WTC11 (cell line): ENCODE results near the gene CDK18. TPM values are rescaled to one million over a fixed set of nuclear protein-coding genes. Genes with fewer than 3 reads are reported as not detected.

Source experiments
- ATAC-seq: fragments of 200-7000 bp; cut with Tn5 transposase; 2 replicates; pipeline ENCODE4 v1.10.0; 2021; ENCODE audit warnings: mild to moderate bottlenecking, moderate library complexity
- CTCF ChIA-PET: fragments of 300-600 bp; sonication (Branson Sonifier 250); formaldehyde crosslinking; loops from one replicate; lab custom pipeline; 2021; ENCODE audit warnings: antibody characterized with exemption; lab: Charles Lee
- POLR2A ChIA-PET: fragments of 350-600 bp; sonication (Branson Sonifier 250); formaldehyde crosslinking; loops from one replicate; lab custom pipeline; 2021; ENCODE audit warnings: antibody characterized with exemption; lab: Charles Lee
- DNase-seq: peaks from one replicate; pipeline ENCODE4 v3.0.0; 2021; ENCODE audit warnings: low spot score
- H3K27ac Mint-ChIP-seq: 2 replicates; pipeline ENCODE4 v1.8.0; 2021; ENCODE audit warnings: mixed read lengths
- H3K27me3 Mint-ChIP-seq: 2 replicates; pipeline ENCODE4 v1.8.0; 2021; ENCODE audit warnings: low read depth, mild to moderate bottlenecking, moderate library complexity, mixed read lengths
- H3K36me3 Mint-ChIP-seq: 2 replicates; pipeline ENCODE4 v1.8.0; 2021; ENCODE audit warnings: mixed read lengths
- H3K4me1 Mint-ChIP-seq: 2 replicates; pipeline ENCODE4 v1.8.0; 2022; ENCODE audit warnings: mixed read lengths
- H3K4me3 Mint-ChIP-seq: 2 replicates; pipeline ENCODE4 v1.8.0; 2021; ENCODE audit warnings: mild to moderate bottlenecking, moderate library complexity, mixed read lengths
- H3K9me3 Mint-ChIP-seq: 2 replicates; pipeline ENCODE4 v1.8.0; 2021; ENCODE audit warnings: mixed read lengths
- CREM ChIP-seq: sonication (generic); formaldehyde crosslinking; IDR thresholded peaks from 2 replicates; pipeline ENCODE4 v1.8.1; 2022; ENCODE audit warnings: mild to moderate bottlenecking, missing genetic modification reagents, moderate library complexity
- FOXK1 ChIP-seq: sonication (generic); formaldehyde crosslinking; IDR thresholded peaks from 2 replicates; pipeline ENCODE4 v1.8.0; 2022; ENCODE audit warnings: mild to moderate bottlenecking, moderate library complexity, missing genetic modification reagents
- GABPB1 ChIP-seq: sonication (generic); formaldehyde crosslinking; IDR thresholded peaks from 2 replicates; pipeline ENCODE4 v1.8.1; 2023; ENCODE audit warnings: mild to moderate bottlenecking, missing genetic modification reagents
- HMGA2 ChIP-seq: fragments of 250-450 bp; sonication (Bioruptor Pico); IDR thresholded peaks from 2 replicates; pipeline ENCODE4 v1.4.0; 2021; ENCODE audit warnings: mild to moderate bottlenecking, moderate library complexity
- KAT7 ChIP-seq: sonication (generic); formaldehyde crosslinking; IDR thresholded peaks from 2 replicates; pipeline ENCODE4 v1.8.1; 2023; ENCODE audit warnings: missing genetic modification reagents, mild to moderate bottlenecking, borderline replicate concordance
- MAX ChIP-seq: sonication (generic); formaldehyde crosslinking; IDR thresholded peaks from 2 replicates; pipeline ENCODE4 v1.8.0; 2022; ENCODE audit warnings: mild to moderate bottlenecking, missing genetic modification reagents
- MLX ChIP-seq: sonication (generic); formaldehyde crosslinking; IDR thresholded peaks from 2 replicates; pipeline ENCODE4 v1.8.1; 2023; ENCODE audit warnings: mild to moderate bottlenecking, missing genetic modification reagents, moderate library complexity
- MYBL2 ChIP-seq: sonication (generic); formaldehyde crosslinking; IDR thresholded peaks from 2 replicates; pipeline ENCODE4 v1.8.1; 2023; ENCODE audit warnings: mild to moderate bottlenecking, moderate library complexity, missing genetic modification reagents
- NFYB ChIP-seq: sonication (generic); formaldehyde crosslinking; conservative IDR thresholded peaks from 2 replicates; pipeline ENCODE4 v1.8.0; 2022; ENCODE audit warnings: low read depth, missing genetic modification reagents
- NR1H2 ChIP-seq: sonication (generic); formaldehyde crosslinking; IDR thresholded peaks from 2 replicates; pipeline ENCODE4 v1.9.0; 2021; ENCODE audit warnings: mild to moderate bottlenecking, moderate library complexity, missing genetic modification reagents
- OVOL2 ChIP-seq: fragments of 250-450 bp; sonication (Bioruptor Pico); IDR thresholded peaks from 2 replicates; pipeline ENCODE4 v1.9.0; 2021; ENCODE audit warnings: mild to moderate bottlenecking, borderline replicate concordance
- SMAD4 ChIP-seq: sonication (generic); formaldehyde crosslinking; IDR thresholded peaks from 2 replicates; pipeline ENCODE4 v1.8.0; 2022; ENCODE audit warnings: mild to moderate bottlenecking, missing genetic modification reagents
- SOX15 ChIP-seq: fragments of 250-450 bp; sonication (Bioruptor Pico); IDR thresholded peaks from 2 replicates; pipeline ENCODE4 v1.9.0; 2021; ENCODE audit warnings: mild to moderate bottlenecking
- TEAD1 ChIP-seq: sonication (generic); formaldehyde crosslinking; IDR thresholded peaks from 2 replicates; pipeline ENCODE4 v1.8.0; 2022; ENCODE audit warnings: mild to moderate bottlenecking, missing genetic modification reagents
- USF2 ChIP-seq: sonication (generic); formaldehyde crosslinking; IDR thresholded peaks from 2 replicates; pipeline ENCODE4 v1.8.1; 2023; ENCODE audit warnings: mild to moderate bottlenecking, missing genetic modification reagents, moderate library complexity
- ZNF281 ChIP-seq: sonication (generic); formaldehyde crosslinking; IDR thresholded peaks from 2 replicates; pipeline ENCODE4 v1.8.0; 2023; ENCODE audit warnings: mild to moderate bottlenecking, missing genetic modification reagents
- ZNF423 ChIP-seq: fragments of 250-450 bp; sonication (Bioruptor Pico); IDR thresholded peaks from 2 replicates; pipeline ENCODE4 v2.1.2; 2022; ENCODE audit warnings: mild to moderate bottlenecking, moderate library complexity
- ZNF671 ChIP-seq: fragments of 250-450 bp; sonication (Bioruptor Pico); IDR thresholded peaks from 2 replicates; pipeline ENCODE4 v1.8.0; 2021; ENCODE audit warnings: mild to moderate bottlenecking
- total RNA-seq: library from RNA; stranded (reverse); gene quantifications from 3 replicates; pipeline ENCODE4 v1.2.3, GENCODE V29; 2021
- TF ChIP-seq, protein P1 (sequence below): sonication (generic); formaldehyde crosslinking; IDR thresholded peaks from 2 replicates; pipeline ENCODE4 v1.8.0; 2022; ENCODE audit warnings: mild to moderate bottlenecking, missing genetic modification reagents

Gene CDK18
- total RNA-seq, 1 experiment from 2014 or later, result 71.9 TPM

GRCh38 chr1:205543351-205544301 is 39.2 kb downstream of the CDK18 start:
- peak; percentile 86 for ATAC-seq
- no peaks in the 10 kb centered on the region for H3K9me3 Mint-ChIP-seq
- no peaks in the 10 kb centered on the region for H3K36me3 Mint-ChIP-seq
- POLR2A ChIA-PET, result interaction anchor here (0.5 to 1.2 kb wide), 4 partner anchors 8 to 88 kb away, joined by 3 to 6 read pairs (median 3); partner anchors contain the start of genes BLACAT1 and CDK18
- TF ChIP-seq MAX (peak; percentile 22; the same call in 1 of the 2 replicates), USF2 (CRISPR knock-in tag) (peak; percentile 45; the same call in 1 of the 2 replicates), TEAD1 (no peak), SOX15 (CRISPR knock-in tag) (no peak)
- CTCF ChIA-PET, result interaction anchor here (0.6 to 5.0 kb wide), 23 partner anchors 9 to 189 kb away, joined by 3 to 28 read pairs (median 4); partner anchors contain the start of gene ELK4
- H3K4me3 Mint-ChIP-seq, result peak overlapping the region; percentile 67
- H3K27ac Mint-ChIP-seq, result peak overlapping the region; percentile 95
- peaks cover 78% of the 10 kb centered on the region for H3K27me3 Mint-ChIP-seq
- H3K4me1 Mint-ChIP-seq, result peaks cover 14% of the 10 kb centered on the region
- peak; percentile 71 for DNase-seq

DNA sequence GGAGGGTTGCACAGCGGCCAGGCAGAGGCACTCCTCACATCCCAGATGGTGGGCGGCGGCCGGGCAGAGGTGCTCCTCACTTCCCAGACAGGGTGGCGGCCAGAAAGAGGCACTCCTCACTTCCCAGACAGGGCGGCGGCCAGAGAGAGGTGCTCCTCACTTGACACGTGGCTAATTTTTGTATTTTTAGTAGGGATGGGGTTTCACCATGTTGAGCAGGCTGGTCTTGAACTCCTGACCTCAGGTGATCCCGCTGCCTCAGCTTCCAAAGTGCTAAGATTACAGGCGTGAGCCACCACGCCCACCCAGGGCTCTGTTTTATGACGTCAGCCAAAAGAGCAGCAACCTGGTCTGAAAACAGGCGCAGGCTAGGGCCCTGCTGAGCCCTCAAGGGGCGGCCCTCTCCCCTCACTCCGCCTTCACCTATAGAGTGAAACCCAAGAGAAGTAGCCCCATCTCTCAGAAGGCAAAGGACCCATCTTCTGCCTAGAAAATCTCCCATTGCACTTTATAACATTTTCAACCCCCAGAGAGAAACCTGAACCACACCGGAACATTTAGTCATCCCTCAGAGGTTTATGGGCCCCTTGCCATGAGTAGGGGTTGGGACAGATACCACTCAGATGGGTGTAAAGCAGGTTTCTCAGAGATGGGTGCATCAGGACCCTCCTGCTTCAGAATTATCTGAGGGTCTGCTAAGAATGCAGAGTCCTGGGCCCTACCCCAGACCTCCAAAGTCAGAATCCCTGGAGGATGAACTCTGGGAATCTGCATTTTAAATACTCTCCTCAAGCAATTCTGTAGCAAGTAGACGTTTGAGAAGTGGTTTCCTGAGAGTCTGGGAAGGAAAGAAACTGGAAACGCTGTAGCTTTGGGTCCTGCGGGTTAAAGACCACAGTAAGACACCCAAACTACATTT is 40.8 kb downstream of the CDK18 start:
- no peak for TF ChIP-seq ZNF423
- TF ChIP-seq MLX (CRISPR knock-in tag), result no peak
- no peak for TF ChIP-seq MYBL2 (CRISPR knock-in tag)
- TF ChIP-seq, protein P1, sequence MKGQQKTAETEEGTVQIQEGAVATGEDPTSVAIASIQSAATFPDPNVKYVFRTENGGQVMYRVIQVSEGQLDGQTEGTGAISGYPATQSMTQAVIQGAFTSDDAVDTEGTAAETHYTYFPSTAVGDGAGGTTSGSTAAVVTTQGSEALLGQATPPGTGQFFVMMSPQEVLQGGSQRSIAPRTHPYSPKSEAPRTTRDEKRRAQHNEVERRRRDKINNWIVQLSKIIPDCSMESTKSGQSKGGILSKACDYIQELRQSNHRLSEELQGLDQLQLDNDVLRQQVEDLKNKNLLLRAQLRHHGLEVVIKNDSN, result no peak
- no peak for TF ChIP-seq GABPB1 (CRISPR knock-in tag)
- no peak for TF ChIP-seq HMGA2 (CRISPR knock-in tag)
- TF ChIP-seq CREM (CRISPR knock-in tag), result no peak
- TF ChIP-seq KAT7 (CRISPR knock-in tag), result no peak
- no peak for TF ChIP-seq ZNF671 (CRISPR knock-in tag)
- TF ChIP-seq SMAD4 (CRISPR knock-in tag), result no peak
- no peak for TF ChIP-seq OVOL2 (CRISPR knock-in tag)
- no peak for TF ChIP-seq FOXK1
- TF ChIP-seq NFYB (CRISPR knock-in tag), result no peak
- no peak for TF ChIP-seq SOX15 (CRISPR knock-in tag)
- no peak for TF ChIP-seq ZNF281
- no peak for TF ChIP-seq NR1H2
- no peak for ATAC-seq
- no peak for DNase-seq
- Mint-ChIP-seq H3K4me3 (no peak overlapping the region), H3K27ac (no peak overlapping the region), H3K27me3 (peaks cover 72% of the 10 kb centered on the region), H3K9me3 (no peaks in the 10 kb centered on the region), H3K36me3 (no peaks in the 10 kb centered on the region), H3K4me1 (peaks cover 14% of the 10 kb centered on the region)
- POLR2A ChIA-PET, result no interaction called here
- CTCF ChIA-PET, result interaction anchor here (0.7 to 1.3 kb wide), 8 partner anchors 11 to 46 kb away, joined by 3 to 5 read pairs (median 3); no protein-coding TSS in a partner anchor
